Upper lobe of left lung (tissue), 6 donors: ENCODE data around the gene PLSCR3. TPM values are rescaled to one million over a fixed set of nuclear protein-coding genes. Genes with fewer than 3 reads are reported as not detected.

Experiments used
- ATAC-seq, 2 donors: fragments of 200-7000 bp; cut with Tn5 transposase; one replicate each; pipeline ENCODE4 v1.9.1; 2022; ENCODE audit warnings: mild to moderate bottlenecking in 2 of 2, moderate library complexity in 2 of 2; ENCODE audit not compliant: low FRiP score in 2 of 2
- DNase-seq, 2 donors: peaks; one replicate each; pipeline ENCODE4 v3.0.0-alpha.2; 2019 to 2020
- H3K27ac ChIP-seq, 4 donors: fragments of 200-600 bp; sonication (generic); one replicate each; pipeline ENCODE4 v1.5.1; 2016 to 2019
- H3K27me3 ChIP-seq, 4 donors: fragments of 200-600 bp; sonication (generic); one replicate each; pipeline ENCODE4 v1.5.1; 2017 to 2019
- H3K36me3 ChIP-seq, 4 donors: fragments of 200-600 bp; sonication (generic); one replicate each; pipeline ENCODE4 v1.5.1; 2016 to 2019
- H3K4me1 ChIP-seq, 4 donors: fragments of 200-600 bp; sonication (generic); one replicate each; pipeline ENCODE4 v1.5.1; 2018 to 2019
- H3K4me3 ChIP-seq, 4 donors: fragments of 200-600 bp; sonication (generic); one replicate each; pipeline ENCODE4 v1.5.1; 2017 to 2019; ENCODE audit warnings: mild to moderate bottlenecking in 2 of 4, moderate library complexity in 1 of 4
- H3K9me3 ChIP-seq, 4 donors: fragments of 200-600 bp; sonication (generic); one replicate each; pipeline ENCODE4 v1.5.1; 2018 to 2019
- CTCF ChIP-seq, 6 experiments: fragments of 450-650 bp in 4 of 6; fragments of 200-600 bp in 2 of 6; sonication (generic) in 2 of 6; IDR thresholded peaks; one replicate each; pipeline ENCODE4 v1.5.1; 2016 to 2019; ENCODE audit warnings: antibody characterized with exemption in 6 of 6
- EP300 ChIP-seq, 4 donors: sonication (generic); formaldehyde crosslinking; IDR thresholded peaks; one replicate each; pipeline ENCODE4 v1.5.1; 2017; ENCODE audit warnings: antibody characterized with exemption in 4 of 4, control low read depth in 2 of 4
- POLR2A ChIP-seq, 4 donors: fragments of 450-650 bp; IDR thresholded peaks; one replicate each; pipeline ENCODE4 v1.5.1; 2016 to 2017; ENCODE audit warnings: antibody characterized with exemption in 4 of 4, mild to moderate bottlenecking in 2 of 4
- POLR2AphosphoS5 ChIP-seq, 2 donors: sonication (generic); formaldehyde crosslinking; IDR thresholded peaks; one replicate each; pipeline ENCODE4 v1.5.1; 2017; ENCODE audit warnings: antibody characterized with exemption in 2 of 2
- WGBS, 2 donors: methylation state at CpG; one replicate each; pipeline ENCODE4 v1.1.5; 2017 to 2018; 5-methylcytosine and 5-hydroxymethylcytosine counted together
- total RNA-seq, 6 donors: library from RNA; depleted of rRNA in 4 of 6; stranded (reverse); fragments of >200 nt in 4 of 6; gene quantifications; one replicate each; pipeline versions ENCODE4 v1.1.0 to v1.2.1, GENCODE V29; 2016 to 2021
- donor health status: DM: no; HTN: no; CAD: no; lungs with moderate emphysema.
- donor health status: DM: no; HTN: yes; CAD: no; lungs with severe emphysema.

Gene PLSCR3
- total RNA-seq, 6 donors from 2014 or later: 20.6 to 64.5 (median 37.7) TPM

GRCh38 chr17:7363311-7363710 is 31.0 kb downstream of the PLSCR3 start:
- no peaks in the 10 kb centered on the region for H3K9me3 ChIP-seq
- DNase-seq (no peak), ATAC-seq (no peak)
- TF ChIP-seq CTCF (IDR thresholded peaks at IDR 0.05) (no peak), POLR2AphosphoS5 (IDR thresholded peaks at IDR 0.05) (no peak), EP300 (IDR thresholded peaks at IDR 0.05) (no peak), POLR2A (IDR thresholded peaks at IDR 0.05) (no peak)
- no peak overlapping the region for H3K4me3 ChIP-seq
- WGBS, 2 donors: 90 to 95% methylated on average over 6 of the region's 6 CpGs
- H3K27ac ChIP-seq: no peak overlapping the region
- H3K36me3 ChIP-seq: no peaks in the 10 kb centered on the region
- no peaks in the 10 kb centered on the region for H3K4me1 ChIP-seq
- H3K27me3 ChIP-seq: no peaks in the 10 kb centered on the region

- TF ChIP-seq POLR2AphosphoS5 (IDR thresholded peaks at IDR 0.05) (no peak), CTCF (IDR thresholded peaks at IDR 0.05) (no peak), EP300 (IDR thresholded peaks at IDR 0.05) (no peak), POLR2A (IDR thresholded peaks at IDR 0.05) (no peak)
- no peak for DNase-seq
- Histone ChIP-seq H3K27ac (no peak overlapping the region), H3K36me3 (no peaks in the 10 kb centered on the region), H3K27me3 (no peaks in the 10 kb centered on the region), H3K4me3 (no peak overlapping the region), H3K4me1 (no peaks in the 10 kb centered on the region), H3K9me3 (no peaks in the 10 kb centered on the region)
- no peak for ATAC-seq
- 52 to 67% methylated on average over 3 of the region's 3 CpGs for WGBS, 2 donors
Measured at GRCh38 chr17:7361906-7362305, 32.4 kb downstream of the PLSCR3 start.

GRCh38 chr17:7357381-7357780 is 36.9 kb downstream of the PLSCR3 start:
- TF ChIP-seq CTCF (IDR thresholded peaks at IDR 0.05) (no peak), EP300 (IDR thresholded peaks at IDR 0.05) (no peak), POLR2AphosphoS5 (IDR thresholded peaks at IDR 0.05) (no peak), POLR2A (IDR thresholded peaks at IDR 0.05) (no peak)
- Histone ChIP-seq H3K4me1 (peaks cover 17 to 33% (median 22%) of the 10 kb centered on the region in 4 donors), H3K9me3 (no peaks in the 10 kb centered on the region), H3K36me3 (no peaks in the 10 kb centered on the region), H3K27me3 (no peaks in the 10 kb centered on the region), H3K4me3 (no peak overlapping the region), H3K27ac (no peak overlapping the region)
- 58 to 79% methylated on average over 2 of the region's 2 CpGs for WGBS, 2 donors
- no peak for ATAC-seq
- DNase-seq: no peak

- Histone ChIP-seq H3K9me3 (no peaks in the 10 kb centered on the region), H3K4me3 (no peak overlapping the region), H3K36me3 (no peaks in the 10 kb centered on the region), H3K4me1 (peaks cover 19 to 34% (median 23%) of the 10 kb centered on the region in 4 donors), H3K27me3 (no peaks in the 10 kb centered on the region), H3K27ac (no peak overlapping the region)
- no peak for TF ChIP-seq POLR2A (IDR thresholded peaks at IDR 0.05)
- no peak for TF ChIP-seq EP300 (IDR thresholded peaks at IDR 0.05)
- ATAC-seq (peak in 1 of 2 donors; percentile 1), DNase-seq (no peak)
- WGBS, 2 donors: 63 to 74% methylated on average over 6 to 8 of the region's 8 CpGs
Measured at GRCh38 chr17:7356756-7357155, 37.6 kb downstream of the PLSCR3 start.

- H3K27ac ChIP-seq: no peak overlapping the region
- DNase-seq (peak; percentile 88 to 91), ATAC-seq (peak; percentile 56 to 85)
- H3K9me3 ChIP-seq: no peaks in the 10 kb centered on the region
- H3K4me1 ChIP-seq: peaks cover 19 to 39% (median 25%) of the 10 kb centered on the region in 4 donors
- 12 to 30% methylated on average over 6 to 12 of the region's 12 CpGs for WGBS, 2 donors
- no peaks in the 10 kb centered on the region for H3K36me3 ChIP-seq
- no peak overlapping the region for H3K4me3 ChIP-seq
- no peaks in the 10 kb centered on the region for H3K27me3 ChIP-seq
- peak; percentile 87 to 95 (median 94) for TF ChIP-seq CTCF (IDR thresholded peaks at IDR 0.05)
- TF ChIP-seq POLR2AphosphoS5 (IDR thresholded peaks at IDR 0.05): peak in 1 of 2 donors; percentile 34
- TF ChIP-seq EP300 (IDR thresholded peaks at IDR 0.05): no peak
- no peak for TF ChIP-seq POLR2A (IDR thresholded peaks at IDR 0.05)
Measured at GRCh38 chr17:7356072-7356549, 38.2 kb downstream of the PLSCR3 start.
